ENCODE results near the gene ATP5F1D. TPM values are rescaled to one million over a fixed set of nuclear protein-coding genes. Genes with fewer than 3 reads are reported as not detected.

Gene ATP5F1D
- total RNA-seq, 1 experiment from 2014 or later = 179 TPM

- Histone ChIP-seq H3K9ac (ENCODE audit: extremely low read depth, insufficient read length, low read length) (no peak overlapping the region), H3K4ac (ENCODE audit: low read depth, low read length) (no peak overlapping the region), H3K14ac (ENCODE audit: insufficient read depth, low read length) (no peak overlapping the region), H3K9me3 (ENCODE audit: control insufficient read depth, low read depth, low read length) (no peaks in the 10 kb centered on the region), H3K79me1 (ENCODE audit: insufficient read depth, low read depth, low read length, poor library complexity, severe bottlenecking) (no peaks in the 10 kb centered on the region), H2AFZ (ENCODE audit: low read length) (no peak overlapping the region), H3K4me1 (ENCODE audit: insufficient read depth, low read length) (no peaks in the 10 kb centered on the region), H3T11ph (ENCODE audit: low read length) (no peak overlapping the region), H4K5ac (ENCODE audit: insufficient read length, low read depth, low read length) (no peak overlapping the region), H2AK5ac (ENCODE audit: insufficient read length, low read length) (no peak overlapping the region), H4K8ac (replicated peaks; ENCODE audit: insufficient read length, low read depth, low read length) (no peak overlapping the region), H3K27me3 (ENCODE audit: insufficient read depth, low read length) (no peaks in the 10 kb centered on the region), H3K4me2 (ENCODE audit: insufficient read depth, insufficient read length, low read length) (no peak overlapping the region), H3K23ac (ENCODE audit: insufficient read length, low read depth, low read length) (no peak overlapping the region), H3K27ac (ENCODE audit: insufficient read length, low read depth, low read length) (no peak overlapping the region), H3K18ac (ENCODE audit: insufficient read length, low read depth, low read length) (no peak overlapping the region), H2BK12ac (ENCODE audit: insufficient read length, low read depth, low read length) (no peak overlapping the region), H2BK15ac (ENCODE audit: low read depth, low read length) (no peak overlapping the region), H2BK120ac (ENCODE audit: low read depth, low read length, poor library complexity, severe bottlenecking) (no peak overlapping the region), H4K20me1 (ENCODE audit: control insufficient read depth, insufficient read depth, insufficient read length) (no peaks in the 10 kb centered on the region), H3K23me2 (ENCODE audit: insufficient read length, low read depth, low read length, poor library complexity, severe bottlenecking) (peaks cover 9% of the 10 kb centered on the region), H3K79me2 (ENCODE audit: insufficient read depth, low read length) (no peaks in the 10 kb centered on the region), H3K56ac (ENCODE audit: insufficient read length, low read depth, low read length) (no peak overlapping the region), H2BK20ac (ENCODE audit: low read depth, low read length, poor library complexity, severe bottlenecking) (no peak overlapping the region), H2BK5ac (ENCODE audit: insufficient read length, low read length) (no peak overlapping the region), H4K91ac (ENCODE audit: insufficient read length, low read depth, low read length) (no peak overlapping the region)
- H3K4me1 Mint-ChIP-seq = peaks cover 12 to 16% of the 10 kb centered on the region in 2 experiments
- WGBS (ENCODE audit: extremely low coverage, insufficient read length, low lambda C conversion rate) = no CpG with 5 or more reads among the region's 25 CpGs
- no peak for DNase-seq
- no peak overlapping the region for H3K27ac Mint-ChIP-seq
- H3K4me3 Mint-ChIP-seq = no peak overlapping the region
- no peak for TF ChIP-seq CTCF (conservative IDR thresholded peaks at IDR 0.05)
- H3K36me3 Mint-ChIP-seq (ENCODE audit: insufficient read depth in 1 of 3, low read depth in 3 of 3) = peaks cover 3 to 41% (median 19%) of the 10 kb centered on the region in 3 experiments; a peak in 6 of 7 replicates
- peaks cover 1% of the 10 kb centered on the region for H3K27me3 Mint-ChIP-seq (ENCODE audit: low read depth)
- no peaks in the 10 kb centered on the region for H3K9me3 Mint-ChIP-seq
Measured at GRCh38 chr19:1278713-1279660, 37.4 kb downstream of the ATP5F1D start.

Measured in H9 (cell line).